Smooth muscle cell (in vitro differentiated cells): ENCODE measurements around the gene THADA. TPM values are rescaled to one million over a fixed set of nuclear protein-coding genes. Genes with fewer than 3 reads are reported as not detected.

Source experiments
- DNase-seq: peaks from one replicate; lab custom pipeline; 2025; ENCODE audit not compliant: unreplicated experiment; lab: John Stamatoyannopoulos, UW
- H2AFZ ChIP-seq: fragments of 200-600 bp; sonication (generic); 2 replicates; pipeline ENCODE4 v1.6.0; 2016; ENCODE audit warnings: antibody characterized with exemption, low read depth, mild to moderate bottlenecking
- H3F3A ChIP-seq: fragments of 200-600 bp; sonication (generic); 2 replicates; pipeline ENCODE4 v1.6.0; 2017; ENCODE audit warnings: antibody characterized with exemption, low read depth
- H3K27ac ChIP-seq: fragments of 200-600 bp; sonication (generic); 2 replicates; pipeline ENCODE4 v1.5.1; 2016; ENCODE audit warnings: low read depth, mild to moderate bottlenecking
- H3K27me3 ChIP-seq: fragments of 200-600 bp; sonication (generic); 2 replicates; pipeline ENCODE4 v1.6.1; 2016; ENCODE audit warnings: low read depth, mild to moderate bottlenecking
- H3K36me3 ChIP-seq: fragments of 200-600 bp; sonication (generic); 2 replicates; pipeline ENCODE4 v1.5.1; 2016; ENCODE audit warnings: low read depth
- H3K4me1 ChIP-seq: fragments of 200-600 bp; sonication (generic); 2 replicates; pipeline ENCODE4 v1.5.1; 2016; ENCODE audit warnings: low read depth
- H3K4me2 ChIP-seq: fragments of 200-600 bp; sonication (generic); 2 replicates; pipeline ENCODE4 v1.6.0; 2016; ENCODE audit warnings: mild to moderate bottlenecking
- H3K4me3 ChIP-seq: fragments of 200-600 bp; sonication (generic); 2 replicates; pipeline ENCODE4 v1.5.1; 2016; ENCODE audit warnings: mild to moderate bottlenecking
- H3K79me2 ChIP-seq: fragments of 200-600 bp; sonication (generic); 2 replicates; pipeline ENCODE4 v1.6.0; 2016; ENCODE audit warnings: low read depth, mild to moderate bottlenecking
- H3K9ac ChIP-seq: fragments of 200-600 bp; sonication (generic); 2 replicates; pipeline ENCODE4 v1.6.0; 2016; ENCODE audit warnings: low read depth
- H3K9me3 ChIP-seq: fragments of 200-600 bp; sonication (generic); replicated peaks from 2 replicates; pipeline ENCODE4 v1.5.1; 2016; ENCODE audit warnings: low read depth
- H4K20me1 ChIP-seq: fragments of 200-600 bp; sonication (generic); 2 replicates; pipeline ENCODE4 v1.6.0; 2016; ENCODE audit warnings: low read depth
- CTCF ChIP-seq: fragments of 200-600 bp; sonication (generic); IDR thresholded peaks from 2 replicates; pipeline ENCODE4 v1.5.1; 2017; ENCODE audit warnings: borderline replicate concordance, mild to moderate bottlenecking, antibody characterized with exemption; ENCODE audit not compliant: insufficient read depth, poor library complexity, severe bottlenecking
- WGBS: methylation state at CpG from one replicate; pipeline ENCODE4 v1.1.7; 2016; ENCODE audit warnings: low lambda C conversion rate; 5-methylcytosine and 5-hydroxymethylcytosine counted together
- polyA plus RNA-seq: library from polyadenylated mRNA; unstranded; fragments of >200 nt; fragmentation: Nextera tagmentation; extraction: Ambion mirVana; gene quantifications from 2 replicates; pipeline ENCODE4 v1.2.1, GENCODE V29; 2016
- total RNA-seq: library from RNA; depleted of rRNA; stranded (reverse); fragments of >200 nt; gene quantifications from 2 replicates; pipeline ENCODE4 v1.2.3, GENCODE V29; 2014

THADA gene
- total and polyA plus RNA-seq, 2 experiments from 2014 or later = 11.3 to 20.9 TPM

GRCh38 chr2:43531251-43531650, 64.6 kb downstream of the THADA start:
- Histone ChIP-seq H4K20me1 (no peaks in the 10 kb centered on the region), H3K9ac (no peak overlapping the region), H3K27ac (no peak overlapping the region), H3K27me3 (no peaks in the 10 kb centered on the region), H3K4me2 (no peak overlapping the region), H3K79me2 (no peaks in the 10 kb centered on the region), H3K4me3 (no peak overlapping the region), H3K9me3 (no peaks in the 10 kb centered on the region), H3F3A (no peaks in the 10 kb centered on the region), H3K36me3 (no peaks in the 10 kb centered on the region), H2AFZ (no peak overlapping the region), H3K4me1 (no peaks in the 10 kb centered on the region)
- no peak for TF ChIP-seq CTCF
- no peak for DNase-seq
- 96% methylated on average over 3 of the region's 3 CpGs for WGBS

DNA sequence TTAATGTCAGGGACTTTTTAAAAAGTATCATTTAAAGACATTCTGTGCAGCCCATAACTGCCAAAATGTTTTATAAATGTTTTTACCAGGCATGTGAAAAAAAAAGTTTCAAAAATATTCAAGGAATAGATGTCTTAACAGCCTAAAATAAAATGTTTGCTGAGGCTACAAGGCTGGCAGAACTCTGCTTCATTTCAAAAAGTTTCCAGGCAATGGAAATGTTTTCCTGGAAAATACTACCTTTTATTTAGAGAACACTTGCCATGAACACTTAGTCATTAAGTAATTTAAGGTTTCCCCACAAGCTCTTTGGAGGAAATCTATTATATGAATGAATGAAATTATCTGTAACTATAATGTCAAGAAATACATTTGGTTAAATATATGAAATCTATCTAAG, 68.8 kb downstream of the THADA start:
- no peak overlapping the region for H3K4me3 ChIP-seq
- no peak overlapping the region for H2AFZ ChIP-seq
- H3K9me3 ChIP-seq = no peaks in the 10 kb centered on the region
- no peaks in the 10 kb centered on the region for H3F3A ChIP-seq
- DNase-seq = no peak
- H3K4me1 ChIP-seq = no peaks in the 10 kb centered on the region
- H3K9ac ChIP-seq = no peak overlapping the region
- no peaks in the 10 kb centered on the region for H4K20me1 ChIP-seq
- no peak overlapping the region for H3K4me2 ChIP-seq
- no peaks in the 10 kb centered on the region for H3K79me2 ChIP-seq
- H3K27me3 ChIP-seq = no peaks in the 10 kb centered on the region
- TF ChIP-seq CTCF = no peak
- no peak overlapping the region for H3K27ac ChIP-seq
- H3K36me3 ChIP-seq = no peaks in the 10 kb centered on the region

GRCh38 chr2:43525506-43525905, 70.3 kb downstream of the THADA start:
- Histone ChIP-seq H4K20me1 (no peaks in the 10 kb centered on the region), H3K4me3 (no peak overlapping the region)

More at GRCh38 chr2:43525506-43525905, 70.3 kb downstream of the THADA start:
- H3K4me2 ChIP-seq = no peak overlapping the region
- WGBS = 100% methylated on average over 1 of the region's 1 CpG
- H2AFZ ChIP-seq = no peak overlapping the region
- TF ChIP-seq CTCF = no peak
- no peaks in the 10 kb centered on the region for H3K79me2 ChIP-seq
- H3K27ac ChIP-seq = no peak overlapping the region
- H3K9ac ChIP-seq = no peak overlapping the region
- H3K4me1 ChIP-seq = no peaks in the 10 kb centered on the region
- H3F3A ChIP-seq = no peaks in the 10 kb centered on the region
- no peaks in the 10 kb centered on the region for H3K27me3 ChIP-seq
- H3K36me3 ChIP-seq = no peaks in the 10 kb centered on the region
- H3K9me3 ChIP-seq = no peaks in the 10 kb centered on the region
- no peak for DNase-seq
